Upper lobe of left lung (tissue), 6 donors: Measurements from ENCODE around the gene CLEC16A. TPM values are rescaled to one million over a fixed set of nuclear protein-coding genes. Genes with fewer than 3 reads are reported as not detected.
A peak's percentile ranks its signal among the peaks of the same experiment; 100 is the strongest.

Experiments used
- ATAC-seq, 2 donors: fragments of 200-7000 bp; cut with Tn5 transposase; one replicate each; pipeline ENCODE4 v1.9.1; 2022; ENCODE audit warnings: mild to moderate bottlenecking in 2 of 2, moderate library complexity in 2 of 2; ENCODE audit not compliant: low FRiP score in 2 of 2
- DNase-seq, 2 donors: peaks; one replicate each; pipeline ENCODE4 v3.0.0-alpha.2; 2019 to 2020
- H3K27ac ChIP-seq, 4 donors: fragments of 200-600 bp; sonication (generic); one replicate each; pipeline ENCODE4 v1.5.1; 2016 to 2019
- H3K27me3 ChIP-seq, 4 donors: fragments of 200-600 bp; sonication (generic); one replicate each; pipeline ENCODE4 v1.5.1; 2017 to 2019
- H3K36me3 ChIP-seq, 4 donors: fragments of 200-600 bp; sonication (generic); one replicate each; pipeline ENCODE4 v1.5.1; 2016 to 2019
- H3K4me1 ChIP-seq, 4 donors: fragments of 200-600 bp; sonication (generic); one replicate each; pipeline ENCODE4 v1.5.1; 2018 to 2019
- H3K4me3 ChIP-seq, 4 donors: fragments of 200-600 bp; sonication (generic); one replicate each; pipeline ENCODE4 v1.5.1; 2017 to 2019; ENCODE audit warnings: mild to moderate bottlenecking in 2 of 4, moderate library complexity in 1 of 4
- H3K9me3 ChIP-seq, 4 donors: fragments of 200-600 bp; sonication (generic); one replicate each; pipeline ENCODE4 v1.5.1; 2018 to 2019
- EP300 ChIP-seq, 4 donors: sonication (generic); formaldehyde crosslinking; IDR thresholded peaks; one replicate each; pipeline ENCODE4 v1.5.1; 2017; ENCODE audit warnings: antibody characterized with exemption in 4 of 4, control low read depth in 2 of 4
- POLR2A ChIP-seq, 4 donors: fragments of 450-650 bp; IDR thresholded peaks; one replicate each; pipeline ENCODE4 v1.5.1; 2016 to 2017; ENCODE audit warnings: antibody characterized with exemption in 4 of 4, mild to moderate bottlenecking in 2 of 4
- POLR2AphosphoS5 ChIP-seq, 2 donors: sonication (generic); formaldehyde crosslinking; IDR thresholded peaks; one replicate each; pipeline ENCODE4 v1.5.1; 2017; ENCODE audit warnings: antibody characterized with exemption in 2 of 2
- WGBS, 2 donors: methylation state at CpG; one replicate each; pipeline ENCODE4 v1.1.5; 2017 to 2018; 5-methylcytosine and 5-hydroxymethylcytosine counted together
- total RNA-seq, 6 donors: library from RNA; depleted of rRNA in 4 of 6; stranded (reverse); fragments of >200 nt in 4 of 6; gene quantifications; one replicate each; pipeline versions ENCODE4 v1.1.0 to v1.2.1, GENCODE V29; 2016 to 2021
- TF ChIP-seq, protein P1 (sequence below), 6 experiments: fragments of 450-650 bp in 4 of 6; fragments of 200-600 bp in 2 of 6; sonication (generic) in 2 of 6; IDR thresholded peaks; one replicate each; pipeline ENCODE4 v1.5.1; 2016 to 2019; ENCODE audit warnings: antibody characterized with exemption in 6 of 6
- donor health status: DM: no; HTN: no; CAD: no; lungs with moderate emphysema.
- donor health status: DM: no; HTN: yes; CAD: no; lungs with severe emphysema.

CLEC16A gene
- total RNA-seq, 6 donors from 2014 or later, result 33.3 to 85.9 (median 46.4) TPM

- peaks cover 3 to 37% (median 15%) of the 10 kb centered on the region in 4 donors for H3K36me3 ChIP-seq
- DNase-seq (no peak), ATAC-seq (no peak)
- peaks cover 9 to 14% (median 10%) of the 10 kb centered on the region in 4 donors for H3K4me1 ChIP-seq
- no peaks in the 10 kb centered on the region for H3K27me3 ChIP-seq
- no peak overlapping the region for H3K4me3 ChIP-seq
- peaks cover 0 to 2% (median 0%) of the 10 kb centered on the region in 4 donors for H3K9me3 ChIP-seq
- 95 to 97% methylated on average over 4 of the region's 4 CpGs for WGBS, 2 donors
- TF ChIP-seq POLR2AphosphoS5 (IDR thresholded peaks at IDR 0.05) (no peak), EP300 (IDR thresholded peaks at IDR 0.05) (no peak), POLR2A (IDR thresholded peaks at IDR 0.05) (no peak)
- TF ChIP-seq, protein P1, sequence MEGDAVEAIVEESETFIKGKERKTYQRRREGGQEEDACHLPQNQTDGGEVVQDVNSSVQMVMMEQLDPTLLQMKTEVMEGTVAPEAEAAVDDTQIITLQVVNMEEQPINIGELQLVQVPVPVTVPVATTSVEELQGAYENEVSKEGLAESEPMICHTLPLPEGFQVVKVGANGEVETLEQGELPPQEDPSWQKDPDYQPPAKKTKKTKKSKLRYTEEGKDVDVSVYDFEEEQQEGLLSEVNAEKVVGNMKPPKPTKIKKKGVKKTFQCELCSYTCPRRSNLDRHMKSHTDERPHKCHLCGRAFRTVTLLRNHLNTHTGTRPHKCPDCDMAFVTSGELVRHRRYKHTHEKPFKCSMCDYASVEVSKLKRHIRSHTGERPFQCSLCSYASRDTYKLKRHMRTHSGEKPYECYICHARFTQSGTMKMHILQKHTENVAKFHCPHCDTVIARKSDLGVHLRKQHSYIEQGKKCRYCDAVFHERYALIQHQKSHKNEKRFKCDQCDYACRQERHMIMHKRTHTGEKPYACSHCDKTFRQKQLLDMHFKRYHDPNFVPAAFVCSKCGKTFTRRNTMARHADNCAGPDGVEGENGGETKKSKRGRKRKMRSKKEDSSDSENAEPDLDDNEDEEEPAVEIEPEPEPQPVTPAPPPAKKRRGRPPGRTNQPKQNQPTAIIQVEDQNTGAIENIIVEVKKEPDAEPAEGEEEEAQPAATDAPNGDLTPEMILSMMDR (IDR thresholded peaks at IDR 0.05), result no peak
- H3K27ac ChIP-seq, result no peak overlapping the region
These were observed 76.0 kb downstream of the CLEC16A start for GRCh38 chr16:11020388-11020787.

GRCh38 chr16:11020792-11021551 is 76.6 kb downstream of the CLEC16A start:
- H3K9me3 ChIP-seq, result peaks cover 0 to 4% (median 0%) of the 10 kb centered on the region in 4 donors
- H3K27me3 ChIP-seq, result no peaks in the 10 kb centered on the region
- H3K4me1 ChIP-seq, result peaks cover 9 to 14% (median 10%) of the 10 kb centered on the region in 4 donors
- H3K27ac ChIP-seq, result no peak overlapping the region
- no peak overlapping the region for H3K4me3 ChIP-seq
- ATAC-seq, result peak in 1 of 2 donors; percentile 6
- WGBS, 2 donors, result 79 to 85% methylated on average over 7 of the region's 7 CpGs
- peaks cover 3 to 43% (median 21%) of the 10 kb centered on the region in 4 donors for H3K36me3 ChIP-seq
- no peak for DNase-seq
- TF ChIP-seq, protein P1 (IDR thresholded peaks at IDR 0.05), result no peak
- TF ChIP-seq EP300 (IDR thresholded peaks at IDR 0.05) (no peak), POLR2AphosphoS5 (IDR thresholded peaks at IDR 0.05) (no peak), POLR2A (IDR thresholded peaks at IDR 0.05) (no peak)

DNA sequence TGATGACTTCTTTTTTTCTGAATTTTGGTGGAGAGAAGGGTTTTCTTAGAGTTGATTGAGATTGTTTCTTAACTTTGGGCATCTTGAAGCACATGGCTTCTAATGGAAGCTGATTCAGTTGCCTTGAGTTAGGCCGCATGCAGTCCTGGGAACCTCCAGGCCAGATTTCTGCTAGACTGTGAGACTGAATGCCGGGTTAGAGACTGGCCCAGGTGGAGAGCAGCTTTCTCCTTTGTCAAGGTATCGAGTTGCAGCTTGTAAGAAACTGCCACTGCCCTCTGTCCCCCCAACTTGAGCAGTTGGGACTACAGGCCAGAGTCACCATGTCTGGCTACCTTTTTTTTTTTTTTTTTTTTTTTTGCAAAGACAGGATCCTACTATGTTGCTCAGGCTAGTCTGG is 77.6 kb downstream of the CLEC16A start:
- peaks cover 0 to 4% (median 0%) of the 10 kb centered on the region in 4 donors for H3K9me3 ChIP-seq
- no peak for TF ChIP-seq POLR2A (IDR thresholded peaks at IDR 0.05)
- TF ChIP-seq EP300 (IDR thresholded peaks at IDR 0.05), result no peak
- TF ChIP-seq POLR2AphosphoS5 (IDR thresholded peaks at IDR 0.05), result no peak
- TF ChIP-seq, protein P1 (IDR thresholded peaks at IDR 0.05), result no peak
- DNase-seq (no peak), ATAC-seq (no peak)
- WGBS, 2 donors, result 98% methylated on average over 3 of the region's 3 CpGs
- H3K4me3 ChIP-seq, result no peak overlapping the region
- no peak overlapping the region for H3K27ac ChIP-seq
- peaks cover 3 to 49% (median 30%) of the 10 kb centered on the region in 4 donors for H3K36me3 ChIP-seq
- peaks cover 0 to 5% (median 1%) of the 10 kb centered on the region in 4 donors for H3K4me1 ChIP-seq
- H3K27me3 ChIP-seq, result no peaks in the 10 kb centered on the region

GRCh38 chr16:11023262-11024039 is 79.1 kb downstream of the CLEC16A start:
- no peaks in the 10 kb centered on the region for H3K27me3 ChIP-seq
- no peaks in the 10 kb centered on the region for H3K4me1 ChIP-seq
- WGBS, 2 donors, result 90 to 96% methylated on average over 3 of the region's 3 CpGs
- DNase-seq (no peak), ATAC-seq (no peak)
- no peak overlapping the region for H3K27ac ChIP-seq
- H3K9me3 ChIP-seq, result peaks cover 0 to 4% (median 0%) of the 10 kb centered on the region in 4 donors
- TF ChIP-seq, protein P1 (IDR thresholded peaks at IDR 0.05), result no peak
- no peak for TF ChIP-seq POLR2A (IDR thresholded peaks at IDR 0.05)
- no peak for TF ChIP-seq EP300 (IDR thresholded peaks at IDR 0.05)
- TF ChIP-seq POLR2AphosphoS5 (IDR thresholded peaks at IDR 0.05), result no peak
- no peak overlapping the region for H3K4me3 ChIP-seq
- H3K36me3 ChIP-seq, result peaks cover 3 to 63% (median 37%) of the 10 kb centered on the region in 4 donors
